ENCODE data around the gene ULK2.
A peak's percentile ranks its signal among the peaks of the same experiment; 100 is the strongest.

Gene ULK2

DNA sequence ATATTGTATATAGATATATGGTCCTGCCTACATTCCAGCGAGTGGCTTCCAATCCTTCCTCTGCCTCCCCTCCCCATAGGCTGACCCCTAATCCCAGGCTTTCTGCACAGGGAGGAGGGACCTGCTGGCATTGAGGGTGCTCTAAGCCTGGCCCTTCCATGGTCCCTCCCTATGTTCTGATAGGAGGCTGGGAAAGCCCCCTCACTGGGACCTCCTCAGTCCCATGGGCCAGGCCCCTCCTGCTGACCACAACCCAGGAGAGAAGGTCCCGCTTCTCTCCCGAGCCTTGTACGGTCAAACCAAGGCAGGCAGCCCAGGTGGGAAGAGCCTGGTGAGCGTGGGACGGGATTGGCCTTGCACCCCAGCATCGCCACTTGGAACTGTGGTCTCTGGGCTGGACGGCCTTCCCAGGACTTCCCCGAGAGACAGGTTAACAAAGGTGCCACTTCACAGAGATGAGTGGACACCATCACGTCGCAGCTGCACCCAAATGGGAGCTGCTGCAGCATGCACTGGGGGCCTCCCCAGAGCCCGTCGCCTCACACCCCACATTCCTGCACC is 120.5 kb downstream of the ULK2 start:
- no peak for DNase-seq (ENCODE audit: low spot score)

DNA sequence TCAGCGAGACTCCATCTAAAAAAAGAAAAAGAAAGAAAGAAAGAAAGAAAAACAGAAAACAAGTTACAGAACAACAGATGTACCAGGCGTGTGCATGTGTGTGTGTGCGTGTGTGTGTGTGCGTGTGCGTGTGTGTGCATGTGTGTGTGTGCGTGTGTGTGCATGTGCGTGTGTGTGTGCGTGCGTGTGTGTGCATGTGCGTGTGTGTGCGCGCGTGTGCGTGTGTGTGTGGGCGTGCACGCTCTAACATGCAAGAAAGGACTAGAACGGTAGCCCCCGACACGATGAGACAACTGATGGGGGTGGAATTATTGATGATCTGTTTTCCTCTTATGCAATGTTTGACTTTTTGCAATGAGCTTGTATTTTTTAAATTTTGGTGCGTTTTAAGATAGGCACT is 121.2 kb downstream of the ULK2 start:
- no peak for DNase-seq (ENCODE audit: low spot score)

GRCh38 chr17:19744922-19745757 is 122.6 kb downstream of the ULK2 start:
- peak; percentile 76 for DNase-seq (ENCODE audit: low spot score)

GRCh38 chr17:19744492-19744891 is 123.2 kb downstream of the ULK2 start:
- no peak for DNase-seq (ENCODE audit: low spot score)

- no peak for DNase-seq (ENCODE audit: low spot score)
Observed at GRCh38 chr17:19743101-19744100, 124.3 kb downstream of the ULK2 start.

GRCh38 chr17:19742495-19742894 is 125.2 kb downstream of the ULK2 start:
- no peak for DNase-seq (ENCODE audit: low spot score)

DNA sequence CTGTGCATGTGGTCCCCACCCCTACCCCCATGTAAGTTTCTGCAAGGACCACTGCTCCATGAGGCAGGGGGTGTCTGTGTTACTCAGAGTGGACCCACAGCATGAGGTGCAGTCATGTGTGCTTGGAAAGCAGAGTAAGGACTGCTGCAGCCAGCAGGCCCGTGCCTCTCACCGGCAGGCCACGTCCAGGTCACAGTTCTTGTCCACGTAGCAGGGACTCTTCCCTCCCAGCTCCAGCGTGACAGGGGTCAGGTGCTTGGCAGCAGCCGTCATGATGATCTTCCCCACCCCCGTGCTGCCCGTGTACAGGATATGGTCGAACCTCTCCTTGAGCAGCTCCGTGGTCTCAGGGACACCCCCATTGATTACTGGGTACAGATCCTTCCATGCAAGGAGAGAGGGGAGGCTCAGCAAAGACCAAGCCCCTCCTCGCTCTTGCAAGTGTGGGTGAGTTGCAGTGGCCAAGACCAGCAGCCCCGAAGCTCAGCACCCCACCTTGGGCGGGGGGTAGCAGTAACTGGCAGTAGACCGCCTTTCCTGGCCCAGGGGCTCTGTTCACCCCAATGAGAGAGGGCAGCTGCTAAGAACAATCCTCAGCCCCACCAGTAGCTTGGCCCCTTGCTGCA is 125.8 kb downstream of the ULK2 start:
- DNase-seq (ENCODE audit: low spot score) = no peak

GRCh38 chr17:19740933-19741332 is 126.8 kb downstream of the ULK2 start:
- no peak for DNase-seq (ENCODE audit: low spot score)

DNA sequence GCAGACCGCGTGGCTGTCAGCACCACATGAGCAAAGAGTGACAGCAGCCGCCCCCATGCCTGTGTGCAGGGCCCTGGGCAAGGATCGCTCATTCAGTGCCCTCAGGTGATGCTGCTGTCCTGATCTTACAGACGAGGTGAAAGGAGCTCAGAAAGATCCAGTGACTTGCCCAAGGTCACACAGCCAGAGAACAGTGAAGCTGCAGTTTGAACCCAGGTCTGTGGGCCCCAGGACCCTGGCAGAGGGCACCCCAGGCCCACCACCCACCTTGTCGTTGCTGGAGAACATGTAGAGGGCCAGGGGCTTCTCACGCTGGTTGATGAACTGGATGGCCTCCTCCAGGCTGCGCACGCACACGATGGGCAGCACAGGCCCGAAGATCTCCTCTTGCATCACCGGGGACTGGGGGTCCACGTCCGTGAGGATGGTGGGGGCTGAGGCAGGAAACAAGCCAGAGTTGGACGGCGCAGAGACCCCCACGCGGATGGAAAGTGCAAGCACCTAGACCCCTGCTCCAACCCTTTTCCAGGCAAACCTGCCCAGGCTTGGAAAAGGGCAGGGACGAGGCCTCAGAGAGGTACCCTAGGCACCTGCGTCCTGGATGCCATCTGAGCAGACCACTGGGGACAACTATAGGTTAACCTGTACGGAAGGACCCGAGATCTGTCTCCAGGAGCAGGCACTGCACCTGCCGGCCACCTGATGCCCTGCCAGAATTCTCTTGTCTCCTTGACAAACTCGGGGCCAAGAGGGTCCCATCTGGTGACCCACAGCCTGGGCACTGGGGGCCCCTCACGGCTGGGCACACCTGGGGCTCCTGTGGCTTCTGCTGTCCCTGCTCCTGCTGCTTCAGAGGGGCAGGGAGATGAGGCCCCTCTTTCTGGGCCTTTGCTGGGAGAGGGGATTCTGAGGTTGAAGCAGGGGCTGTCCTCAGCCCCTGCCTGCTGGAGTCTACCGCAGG is 128.2 kb downstream of the ULK2 start:
- no peak for DNase-seq (ENCODE audit: low spot score)

DNA sequence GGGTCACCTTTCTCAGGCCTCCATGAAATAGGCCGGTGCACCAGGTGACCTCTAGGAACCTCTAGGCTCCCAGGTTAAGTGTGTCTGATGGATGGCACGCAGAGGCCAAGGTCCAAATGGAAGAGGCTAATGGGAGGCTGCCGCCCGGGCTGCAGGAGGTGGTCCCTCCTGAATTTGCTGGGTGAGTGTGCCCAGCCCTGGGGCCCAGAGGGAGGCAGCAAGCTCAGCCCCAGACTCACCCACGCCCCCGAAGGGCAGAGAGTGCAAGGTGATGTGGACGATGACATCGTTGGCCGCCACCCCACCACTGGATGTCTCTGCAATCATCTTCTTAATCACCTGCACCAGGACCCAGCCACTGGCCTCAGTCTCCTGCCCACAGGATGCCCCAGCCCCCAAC is 129.0 kb downstream of the ULK2 start:
- no peak for DNase-seq (ENCODE audit: low spot score)

DNA sequence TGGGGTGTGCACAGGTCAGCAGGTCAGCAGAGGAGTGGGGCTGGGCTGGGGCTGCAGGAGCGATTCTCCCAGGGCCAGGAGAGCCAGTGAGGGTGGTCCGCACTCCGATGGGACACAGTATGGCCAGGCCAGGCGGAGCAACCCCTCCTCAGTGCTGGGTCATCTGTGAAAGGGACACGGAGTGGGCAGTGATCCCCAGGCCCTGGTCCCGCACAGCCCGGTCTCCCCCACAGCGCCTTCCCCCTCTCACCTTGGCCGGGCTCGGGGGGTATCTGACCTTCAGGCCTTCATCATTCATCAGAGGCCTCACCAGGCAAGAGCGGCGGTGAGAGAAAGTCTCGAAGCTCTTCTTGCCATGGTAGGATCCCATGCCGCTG is 129.7 kb downstream of the ULK2 start:
- DNase-seq (ENCODE audit: low spot score) = no peak

GRCh38 chr17:19737305-19738072 is 130.2 kb downstream of the ULK2 start:
- DNase-seq (ENCODE audit: low spot score) = no peak

DNA sequence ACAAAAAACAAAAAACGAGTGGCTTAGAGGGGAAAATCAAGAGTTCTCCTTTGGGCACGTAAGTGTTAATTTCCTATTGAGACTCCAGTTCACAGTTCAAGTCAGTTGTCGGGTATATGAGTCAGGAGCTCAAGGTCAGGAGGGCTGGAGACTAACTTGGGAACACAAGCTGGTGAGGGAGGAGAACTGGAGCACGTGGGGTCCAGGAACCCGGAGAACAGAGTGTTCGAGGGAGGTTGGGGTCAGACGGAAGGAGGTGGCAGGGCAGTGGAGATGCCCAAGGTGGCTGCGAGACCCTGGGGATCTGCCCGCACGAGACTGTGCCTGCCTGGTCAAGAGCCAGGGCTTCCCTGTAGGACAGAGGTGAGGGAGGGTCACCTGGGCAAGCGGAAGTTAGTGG is 131.7 kb downstream of the ULK2 start:
- DNase-seq (ENCODE audit: low spot score) = no peak

DNA sequence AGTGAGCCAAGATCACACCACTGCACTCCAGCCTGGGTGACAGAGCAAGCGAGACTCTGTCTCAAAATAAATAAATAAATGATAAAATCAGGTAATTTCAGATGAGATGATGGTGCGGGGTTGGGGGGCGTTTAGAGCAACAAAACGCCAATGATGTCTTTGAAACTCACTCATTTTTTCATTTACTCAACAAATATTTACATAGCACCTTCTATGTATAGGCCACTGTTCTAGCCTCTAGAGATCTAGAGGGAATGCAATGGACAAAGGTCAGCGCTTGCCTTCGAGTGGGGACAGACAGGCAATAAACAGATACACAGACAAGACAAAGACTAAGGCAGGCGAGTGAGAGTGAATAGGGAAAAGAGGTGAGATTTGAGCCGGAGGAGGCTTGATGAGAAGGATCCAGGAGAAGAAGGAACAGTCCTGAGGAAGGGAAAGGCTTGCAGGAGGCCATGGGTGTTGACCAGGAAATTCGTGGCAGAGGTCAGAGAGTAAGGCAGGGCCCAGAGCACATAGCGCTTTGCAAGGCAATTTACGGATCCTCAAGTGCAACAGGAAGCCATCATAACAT is 133.7 kb downstream of the ULK2 start:
- DNase-seq (ENCODE audit: low spot score) = peak; percentile 38

DNA sequence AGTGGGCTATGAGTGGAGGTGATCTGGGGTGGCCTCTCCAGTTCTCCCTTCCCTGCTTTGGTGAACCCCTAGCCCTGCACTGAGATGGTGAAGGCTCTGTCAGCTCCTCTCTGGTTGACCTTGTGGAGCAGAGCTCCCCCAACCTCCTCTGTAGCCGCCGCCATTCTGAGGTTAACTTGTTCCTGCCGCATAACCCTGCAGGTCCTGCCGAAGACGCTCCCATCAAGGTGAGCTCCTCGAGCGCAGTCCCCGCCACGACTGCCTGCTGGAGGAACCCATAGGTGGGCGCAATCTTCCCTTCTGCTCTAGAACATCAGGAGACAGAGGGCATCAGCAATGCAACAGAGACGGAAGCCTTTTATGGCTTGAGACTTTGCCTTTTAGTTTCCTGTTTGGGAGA is 136.1 kb downstream of the ULK2 start:
- no peak for DNase-seq (ENCODE audit: low spot score)

DNA sequence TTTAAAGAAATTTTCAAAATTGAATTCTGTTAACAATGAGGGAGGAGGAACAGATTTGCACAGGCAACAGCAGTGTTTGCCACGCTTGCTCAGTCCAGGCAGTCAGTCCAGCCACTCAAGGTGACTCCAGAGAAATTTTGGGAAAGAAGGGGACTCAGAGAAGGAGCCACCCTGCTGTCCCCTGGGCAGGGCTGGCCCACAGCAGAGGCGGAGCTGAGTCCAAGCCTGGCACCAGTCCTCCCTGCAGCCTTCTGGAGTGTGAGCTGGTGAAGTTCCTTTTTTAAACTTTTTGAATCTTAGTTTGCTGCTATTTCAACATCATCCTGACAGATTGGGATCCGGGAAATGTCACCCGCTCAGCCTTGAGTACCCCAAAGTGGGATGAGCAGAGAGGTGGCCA is 136.9 kb downstream of the ULK2 start:
- no peak for DNase-seq (ENCODE audit: low spot score)

DNA sequence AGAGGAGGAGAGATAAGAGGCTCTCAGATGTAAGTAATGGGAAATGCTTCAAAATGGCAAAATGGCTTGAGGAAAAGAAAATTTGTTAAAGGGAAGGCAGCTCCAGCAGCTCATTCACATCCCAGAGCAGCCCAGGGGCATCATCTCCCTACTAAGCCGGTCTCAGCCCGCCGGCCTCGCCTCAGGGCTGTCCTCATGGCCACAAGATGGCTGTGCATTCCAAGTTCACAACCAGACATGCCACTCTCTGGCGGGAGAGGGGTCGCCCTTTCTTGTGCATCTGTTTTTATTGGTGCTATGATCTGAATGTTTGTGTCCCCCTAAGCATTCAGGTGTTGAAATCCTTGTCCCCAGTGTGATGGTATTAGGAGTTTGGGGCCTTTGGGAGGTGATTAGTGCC is 137.8 kb downstream of the ULK2 start:
- DNase-seq (ENCODE audit: low spot score) = no peak

- peak; percentile 76 for DNase-seq (ENCODE audit: low spot score)
Observed at GRCh38 chr17:19728084-19728495, 139.6 kb downstream of the ULK2 start.

DNA sequence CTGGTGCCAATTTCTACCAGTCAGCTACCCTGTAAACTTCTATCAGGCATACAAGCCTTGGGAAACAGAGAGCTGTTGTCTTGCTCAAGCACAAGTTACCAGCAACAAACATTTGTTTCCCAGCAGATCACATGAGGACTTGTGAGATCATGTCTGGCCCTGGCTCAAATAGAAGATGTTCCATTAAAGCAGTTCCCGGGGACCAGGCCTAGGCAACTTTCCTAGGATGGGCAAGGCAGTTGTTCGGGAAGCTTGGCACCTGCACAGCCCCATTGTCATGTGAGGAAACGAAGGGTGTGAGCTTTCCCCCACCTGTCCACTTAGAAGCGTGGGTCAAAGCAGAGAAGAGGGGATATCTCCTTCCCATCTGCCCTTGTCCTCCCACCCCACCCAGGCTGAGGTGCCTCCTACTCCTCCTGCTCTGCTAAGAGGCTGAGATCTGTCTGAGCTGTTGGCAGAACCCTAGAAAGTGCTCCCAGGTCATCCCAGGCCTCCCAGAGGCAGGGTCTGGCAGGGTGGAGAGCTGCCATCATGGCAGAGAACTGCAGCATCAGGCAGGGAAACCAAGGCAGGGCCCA is 140.1 kb downstream of the ULK2 start:
- no peak for DNase-seq (ENCODE audit: low spot score)
